Kidney epithelial cell (primary cell): ENCODE measurements around the gene LTBP1. TPM values are rescaled to one million over a fixed set of nuclear protein-coding genes. Genes with fewer than 3 reads are reported as not detected.

Experiments
- DNase-seq: peaks from one replicate; pipeline ENCODE4 v3.0.0-alpha.2; 2010; ENCODE audit warnings: low read depth
- H3K27me3 ChIP-seq: 2 replicates; pipeline ENCODE4 v1.6.0; 2011; ENCODE audit warnings: low read length; ENCODE audit not compliant: control insufficient read depth, insufficient read depth
- H3K36me3 ChIP-seq: 2 replicates; pipeline ENCODE4 v1.5.1; 2011; ENCODE audit warnings: low read length; ENCODE audit not compliant: control insufficient read depth, insufficient read depth
- H3K4me3 ChIP-seq: 2 replicates; pipeline ENCODE4 v1.5.1; 2011; ENCODE audit warnings: low read depth, mild to moderate bottlenecking, control low read depth, low read length
- total RNA-seq: library from RNA; depleted of rRNA; stranded (reverse); fragments of >200 nt; gene quantifications from 2 replicates; pipeline ENCODE4 v1.2.3, GENCODE V29; 2015
- TF ChIP-seq, protein P1 (sequence below): IDR thresholded peaks from 2 replicates; pipeline ENCODE4 v1.5.1; 2011; ENCODE audit warnings: mild to moderate bottlenecking, moderate library complexity, low read length, control low read depth, inconsistent platforms; ENCODE audit not compliant: insufficient read depth, poor library complexity, severe bottlenecking

The LTBP1 gene
- total RNA-seq, 1 donor from 2014 or later: 39.3 TPM

- no peaks in the 10 kb centered on the region for H3K36me3 ChIP-seq
- TF ChIP-seq, protein P1, sequence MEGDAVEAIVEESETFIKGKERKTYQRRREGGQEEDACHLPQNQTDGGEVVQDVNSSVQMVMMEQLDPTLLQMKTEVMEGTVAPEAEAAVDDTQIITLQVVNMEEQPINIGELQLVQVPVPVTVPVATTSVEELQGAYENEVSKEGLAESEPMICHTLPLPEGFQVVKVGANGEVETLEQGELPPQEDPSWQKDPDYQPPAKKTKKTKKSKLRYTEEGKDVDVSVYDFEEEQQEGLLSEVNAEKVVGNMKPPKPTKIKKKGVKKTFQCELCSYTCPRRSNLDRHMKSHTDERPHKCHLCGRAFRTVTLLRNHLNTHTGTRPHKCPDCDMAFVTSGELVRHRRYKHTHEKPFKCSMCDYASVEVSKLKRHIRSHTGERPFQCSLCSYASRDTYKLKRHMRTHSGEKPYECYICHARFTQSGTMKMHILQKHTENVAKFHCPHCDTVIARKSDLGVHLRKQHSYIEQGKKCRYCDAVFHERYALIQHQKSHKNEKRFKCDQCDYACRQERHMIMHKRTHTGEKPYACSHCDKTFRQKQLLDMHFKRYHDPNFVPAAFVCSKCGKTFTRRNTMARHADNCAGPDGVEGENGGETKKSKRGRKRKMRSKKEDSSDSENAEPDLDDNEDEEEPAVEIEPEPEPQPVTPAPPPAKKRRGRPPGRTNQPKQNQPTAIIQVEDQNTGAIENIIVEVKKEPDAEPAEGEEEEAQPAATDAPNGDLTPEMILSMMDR: no peak
Observed at GRCh38 chr2:33038799-33039198, 92.0 kb downstream of the LTBP1 start.

GRCh38 chr2:33040541-33040940, 93.8 kb downstream of the LTBP1 start:
- H3K4me3 ChIP-seq: no peak overlapping the region
- no peaks in the 10 kb centered on the region for H3K36me3 ChIP-seq
- DNase-seq: no peak
- TF ChIP-seq, protein P1: no peak
- H3K27me3 ChIP-seq: no peaks in the 10 kb centered on the region

More at GRCh38 chr2:33038799-33039198, 92.0 kb downstream of the LTBP1 start:
- Histone ChIP-seq H3K4me3 (no peak overlapping the region), H3K27me3 (no peaks in the 10 kb centered on the region)
- DNase-seq: no peak

DNA sequence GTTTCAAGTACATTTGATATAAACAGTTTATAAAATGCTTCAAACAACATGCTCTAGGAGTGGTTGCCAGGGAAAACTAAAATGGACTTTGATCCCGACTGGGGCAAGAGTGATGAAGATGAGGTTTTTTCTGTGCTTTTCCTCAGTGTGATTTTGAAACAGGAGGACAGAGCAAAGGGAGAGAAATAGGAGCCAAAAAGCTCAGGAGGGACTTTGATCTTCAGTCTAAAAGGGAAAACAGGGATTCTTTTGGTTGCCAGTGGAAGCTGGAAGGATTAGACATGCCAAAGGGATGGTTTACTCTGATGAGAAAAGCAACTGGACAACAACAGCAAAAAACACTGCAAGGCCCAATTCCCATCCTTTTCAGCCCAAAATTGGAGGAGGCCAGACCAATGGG, 95.5 kb downstream of the LTBP1 start:
- no peak for DNase-seq
- TF ChIP-seq, protein P1: no peak
- no peaks in the 10 kb centered on the region for H3K36me3 ChIP-seq
- no peaks in the 10 kb centered on the region for H3K27me3 ChIP-seq
- H3K4me3 ChIP-seq: no peak overlapping the region

DNA sequence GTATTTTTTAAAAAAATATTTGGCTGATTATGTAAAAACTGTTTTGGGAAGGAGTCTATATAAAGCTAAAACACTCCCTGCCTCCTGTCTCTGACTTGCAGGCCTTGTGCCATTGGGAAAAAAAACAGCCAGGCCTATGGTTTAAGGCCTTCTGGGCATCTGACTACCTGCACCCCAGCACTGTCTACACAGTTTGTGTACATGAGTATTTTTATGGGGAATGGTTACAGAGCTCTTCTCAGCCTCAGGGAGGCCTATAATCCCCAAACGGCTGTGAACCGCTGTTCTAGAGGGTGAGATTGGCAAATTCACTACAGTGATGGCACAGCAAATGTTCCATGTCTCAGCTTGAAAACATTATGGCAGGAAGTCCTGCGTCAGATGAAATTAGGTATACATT, 96.1 kb downstream of the LTBP1 start:
- no peaks in the 10 kb centered on the region for H3K27me3 ChIP-seq
- DNase-seq: no peak
- H3K36me3 ChIP-seq: no peaks in the 10 kb centered on the region
- TF ChIP-seq, protein P1: no peak
- no peak overlapping the region for H3K4me3 ChIP-seq

DNA sequence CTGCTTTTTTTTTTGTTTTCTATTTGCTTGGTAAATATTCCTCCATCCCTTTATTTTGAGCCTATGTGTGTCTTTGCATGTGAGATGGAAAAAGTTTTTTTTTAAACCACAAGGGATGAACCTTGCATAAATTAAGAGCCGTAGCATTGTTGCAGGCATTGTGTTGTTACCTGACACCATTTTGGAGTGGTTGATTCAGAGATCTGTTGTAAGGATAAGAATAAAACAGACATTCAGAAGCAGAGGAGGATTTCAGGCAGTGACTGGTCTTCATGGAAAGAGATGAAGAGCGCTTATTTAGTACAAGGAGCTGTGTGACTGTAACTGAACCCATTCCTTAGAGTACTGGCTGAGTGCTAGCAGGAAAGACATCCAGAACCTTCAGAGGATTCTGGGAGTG, 101.2 kb downstream of the LTBP1 start:
- no peak for DNase-seq
- H3K36me3 ChIP-seq: no peaks in the 10 kb centered on the region
- TF ChIP-seq, protein P1: no peak
- no peaks in the 10 kb centered on the region for H3K27me3 ChIP-seq
- H3K4me3 ChIP-seq: no peak overlapping the region

DNA sequence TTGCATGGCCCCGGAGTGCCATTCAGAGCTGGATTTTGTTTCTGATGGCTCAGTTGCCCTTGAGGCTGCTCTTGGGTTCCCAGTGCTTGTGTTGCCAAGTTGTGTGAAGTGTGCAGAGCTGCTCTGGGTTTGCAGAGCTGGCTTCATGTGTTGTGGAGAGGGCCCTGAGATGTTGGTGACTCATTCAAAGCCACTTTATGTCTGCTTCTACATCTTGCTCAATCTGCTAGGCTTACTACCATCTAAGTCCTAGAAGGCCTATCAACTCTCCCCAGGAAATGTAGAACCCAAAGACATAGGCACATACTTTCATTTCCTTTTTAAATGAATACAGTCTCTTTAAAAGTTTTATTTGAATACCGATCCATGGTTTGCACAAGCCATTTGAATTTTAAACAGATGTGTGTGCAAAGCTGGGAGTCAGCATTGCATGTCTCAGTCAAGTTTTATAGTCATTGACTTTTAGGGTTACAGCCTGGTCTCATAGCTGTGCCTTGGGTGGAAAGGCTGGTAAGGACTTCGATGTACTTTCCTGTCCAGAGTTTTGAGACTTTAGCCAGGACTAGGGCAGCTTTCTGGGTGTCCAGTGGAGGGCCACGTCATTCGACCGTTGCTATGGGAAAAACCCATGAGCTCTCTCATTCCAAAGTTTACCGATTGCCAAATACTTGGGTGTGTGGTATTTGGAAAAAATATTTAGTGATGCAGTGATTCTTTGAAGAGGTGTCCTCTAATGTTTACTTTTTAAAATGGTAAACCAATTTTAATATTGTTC, 105.0 kb downstream of the LTBP1 start:
- TF ChIP-seq, protein P1: no peak
- no peak for DNase-seq
- H3K36me3 ChIP-seq: no peaks in the 10 kb centered on the region
- no peaks in the 10 kb centered on the region for H3K27me3 ChIP-seq
- H3K4me3 ChIP-seq: no peak overlapping the region
